SK-N-MC (cell line): ENCODE results near the gene CSPG5.

Experiments used
- DNase-seq: peaks from one replicate; pipeline ENCODE4 v3.0.0-alpha.2; 2011; ENCODE audit warnings: low read depth, low spot score
- H3K27ac ChIP-seq: fragments of 200-600 bp; sonication (generic); 2 replicates; pipeline ENCODE4 v1.5.1; 2016; ENCODE audit warnings: mixed run types
- H3K36me3 ChIP-seq: fragments of 200-600 bp; sonication (generic); 2 replicates; pipeline ENCODE4 v1.6.1; 2017; ENCODE audit warnings: antibody characterized with exemption, low read length, mixed read lengths; ENCODE audit not compliant: insufficient read depth
- H3K4me3 ChIP-seq: fragments of 200-600 bp; sonication (generic); 2 replicates; pipeline ENCODE4 v1.5.1; 2016
- H3K9ac ChIP-seq: fragments of 200-600 bp; sonication (generic); 2 replicates; pipeline ENCODE4 v1.8.0; 2017; ENCODE audit warnings: mixed run types, mixed read lengths; ENCODE audit not compliant: insufficient read length
- H3K9me3 ChIP-seq: fragments of 200-600 bp; sonication (generic); 2 replicates; pipeline ENCODE4 v1.6.1; 2017; ENCODE audit warnings: low read depth, mild to moderate bottlenecking, antibody characterized with exemption, low read length, moderate library complexity, mixed read lengths
- EZH2 ChIP-seq: fragments of 200-600 bp; sonication (generic); IDR thresholded peaks from one replicate; pipeline ENCODE4 v1.6.1; 2017; ENCODE audit warnings: antibody characterized with exemption
- FOXP2 ChIP-seq: optimal IDR thresholded peaks from 2 replicates; pipeline ENCODE3; 2011; ENCODE audit warnings: mild to moderate bottlenecking, moderate library complexity; ENCODE audit not compliant: insufficient read depth; ENCODE audit errors: extremely low read length, control extremely low read depth
- POLR2AphosphoS5 ChIP-seq: IDR thresholded peaks from 2 replicates; pipeline ENCODE4 v1.6.1; 2012; ENCODE audit warnings: mild to moderate bottlenecking, low read depth, low read length, borderline replicate concordance

The CSPG5 gene

GRCh38 chr3:47567149-47567548, 11.5 kb downstream of the CSPG5 start:
- no peaks in the 10 kb centered on the region for H3K9me3 ChIP-seq
- no peak for DNase-seq
- no peak overlapping the region for H3K4me3 ChIP-seq
- no peaks in the 10 kb centered on the region for H3K36me3 ChIP-seq
- H3K27ac ChIP-seq, result no peak overlapping the region
- TF ChIP-seq EZH2 (no peak), FOXP2 (no peak), POLR2AphosphoS5 (no peak)
- H3K9ac ChIP-seq, result no peak overlapping the region

- Histone ChIP-seq H3K9ac (no peak overlapping the region), H3K27ac (no peak overlapping the region), H3K4me3 (no peak overlapping the region), H3K36me3 (no peaks in the 10 kb centered on the region), H3K9me3 (no peaks in the 10 kb centered on the region)
- DNase-seq, result no peak
- TF ChIP-seq FOXP2, result no peak
- no peak for TF ChIP-seq POLR2AphosphoS5
- TF ChIP-seq EZH2, result no peak
These were observed 12.0 kb downstream of the CSPG5 start for GRCh38 chr3:47566667-47567066.

- no peaks in the 10 kb centered on the region for H3K36me3 ChIP-seq
- no peak for TF ChIP-seq POLR2AphosphoS5
- no peak for TF ChIP-seq EZH2
- TF ChIP-seq FOXP2, result no peak
- H3K27ac ChIP-seq, result no peak overlapping the region
- H3K9ac ChIP-seq, result no peak overlapping the region
- no peak for DNase-seq
- H3K9me3 ChIP-seq, result no peaks in the 10 kb centered on the region
- H3K4me3 ChIP-seq, result no peak overlapping the region
These were observed 12.7 kb downstream of the CSPG5 start for GRCh38 chr3:47565734-47566550.

GRCh38 chr3:47556351-47556750, 22.3 kb downstream of the CSPG5 start:
- no peaks in the 10 kb centered on the region for H3K36me3 ChIP-seq
- no peak overlapping the region for H3K27ac ChIP-seq
- no peak overlapping the region for H3K4me3 ChIP-seq
- H3K9ac ChIP-seq, result no peak overlapping the region
- TF ChIP-seq FOXP2 (no peak), EZH2 (no peak), POLR2AphosphoS5 (no peak)
- no peaks in the 10 kb centered on the region for H3K9me3 ChIP-seq
- no peak for DNase-seq

- H3K4me3 ChIP-seq, result no peak overlapping the region
- no peak for TF ChIP-seq EZH2
- TF ChIP-seq POLR2AphosphoS5, result no peak
- TF ChIP-seq FOXP2, result no peak
- no peak overlapping the region for H3K9ac ChIP-seq
- no peaks in the 10 kb centered on the region for H3K9me3 ChIP-seq
- no peak overlapping the region for H3K27ac ChIP-seq
- no peak for DNase-seq
- no peaks in the 10 kb centered on the region for H3K36me3 ChIP-seq
These were observed 24.3 kb downstream of the CSPG5 start for GRCh38 chr3:47554335-47554734.

- no peak for TF ChIP-seq FOXP2
- TF ChIP-seq POLR2AphosphoS5, result no peak
- TF ChIP-seq EZH2, result no peak
- no peak overlapping the region for H3K27ac ChIP-seq
- H3K9me3 ChIP-seq, result no peaks in the 10 kb centered on the region
- no peak for DNase-seq
- H3K4me3 ChIP-seq, result no peak overlapping the region
- H3K36me3 ChIP-seq, result no peaks in the 10 kb centered on the region
- no peak overlapping the region for H3K9ac ChIP-seq
These were observed 25.3 kb downstream of the CSPG5 start for GRCh38 chr3:47553407-47553806.

- no peak overlapping the region for H3K27ac ChIP-seq
- no peak overlapping the region for H3K4me3 ChIP-seq
- H3K9me3 ChIP-seq, result no peaks in the 10 kb centered on the region
- no peak overlapping the region for H3K9ac ChIP-seq
- DNase-seq, result no peak
- TF ChIP-seq EZH2 (no peak), POLR2AphosphoS5 (no peak), FOXP2 (no peak)
- H3K36me3 ChIP-seq, result no peaks in the 10 kb centered on the region
These were observed 36.0 kb downstream of the CSPG5 start for GRCh38 chr3:47542471-47543173.

- no peak overlapping the region for H3K9ac ChIP-seq
- TF ChIP-seq FOXP2 (no peak), POLR2AphosphoS5 (no peak)
- DNase-seq, result no peak
- H3K4me3 ChIP-seq, result no peak overlapping the region
- no peaks in the 10 kb centered on the region for H3K9me3 ChIP-seq
- no peak overlapping the region for H3K27ac ChIP-seq
- H3K36me3 ChIP-seq, result no peaks in the 10 kb centered on the region
These were observed 37.0 kb downstream of the CSPG5 start for GRCh38 chr3:47541583-47542108.

- Histone ChIP-seq H3K4me3 (no peak overlapping the region), H3K36me3 (no peaks in the 10 kb centered on the region), H3K27ac (no peak overlapping the region), H3K9ac (no peak overlapping the region), H3K9me3 (no peaks in the 10 kb centered on the region)
- no peak for TF ChIP-seq POLR2AphosphoS5
- no peak for TF ChIP-seq FOXP2
- no peak for TF ChIP-seq EZH2
- no peak for DNase-seq
These were observed 38.4 kb downstream of the CSPG5 start for GRCh38 chr3:47540281-47540680.
